Amniotic stem cell (primary cell): ENCODE data around the gene CC2D2B.
"Not testable (repeated sequence)": the region's sequence is repeated elsewhere in the genome, so short reads cannot be mapped to it uniquely, and the experiment has no call there.

Source experiments
- DNase-seq: peaks from one replicate; lab custom pipeline; 2025; lab: John Stamatoyannopoulos, UW

CC2D2B gene, protein sequence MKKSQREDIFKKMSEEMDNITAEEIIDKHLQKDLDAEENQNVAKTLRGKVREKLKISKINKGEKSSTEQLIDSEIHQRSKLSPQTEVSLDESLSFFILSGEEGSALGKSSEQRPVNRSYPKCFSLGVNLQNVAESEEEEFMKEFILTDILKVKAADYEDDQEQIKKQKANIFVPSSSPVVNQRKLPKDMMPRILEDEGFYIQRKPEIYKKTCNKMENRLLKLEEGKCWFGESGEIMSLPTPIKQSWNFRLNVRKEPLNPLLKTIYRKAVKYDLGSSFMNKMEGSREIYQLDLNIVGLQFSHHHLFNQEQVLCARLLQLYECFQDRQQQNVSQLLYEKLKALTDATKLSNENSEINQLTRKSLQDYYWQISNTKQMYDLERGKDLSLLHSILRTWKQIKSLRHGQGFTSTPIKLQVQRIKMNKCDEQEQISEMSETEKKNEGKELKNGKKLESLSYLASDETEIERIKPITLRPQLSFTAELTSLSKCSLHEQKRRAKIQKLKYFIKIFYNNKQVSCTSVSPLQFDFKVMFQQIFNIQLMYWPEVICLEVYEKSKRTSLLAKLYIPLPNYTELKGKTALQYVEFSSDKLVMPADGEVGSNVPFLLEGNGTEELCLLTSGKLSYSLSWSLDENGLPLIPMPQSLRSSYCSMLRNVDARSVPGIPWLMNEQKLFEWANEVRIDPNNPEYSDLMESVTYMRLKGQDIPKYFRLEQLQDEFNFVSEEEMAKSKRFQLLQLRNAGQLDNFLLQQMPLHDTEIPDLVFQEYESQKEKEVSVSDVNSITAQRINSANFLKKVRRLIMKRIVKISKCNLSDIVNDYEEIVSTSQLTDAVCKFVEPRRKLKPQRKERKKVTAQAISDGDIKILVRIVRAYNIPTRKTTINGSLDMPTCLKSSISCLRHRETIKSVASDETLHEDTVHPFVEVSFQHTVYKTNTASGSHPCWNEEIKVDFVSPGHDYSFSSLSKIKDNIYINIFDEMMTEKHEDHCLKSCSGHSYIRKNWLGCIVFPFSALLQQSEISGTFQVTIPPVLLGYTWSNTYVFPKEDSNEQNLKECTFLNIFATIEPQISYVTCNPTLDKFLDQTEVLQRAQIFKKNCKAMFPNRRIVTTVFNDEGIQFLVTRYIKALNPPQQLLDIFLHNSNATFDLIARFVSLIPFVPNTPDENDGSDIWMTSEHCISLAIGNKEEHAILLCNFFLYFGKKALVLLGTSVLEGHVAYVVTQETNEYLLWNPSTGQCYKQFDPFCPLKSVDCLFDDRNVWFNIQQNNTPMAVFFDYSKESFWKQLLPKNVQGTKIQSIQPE (N-terminal part only)

DNA sequence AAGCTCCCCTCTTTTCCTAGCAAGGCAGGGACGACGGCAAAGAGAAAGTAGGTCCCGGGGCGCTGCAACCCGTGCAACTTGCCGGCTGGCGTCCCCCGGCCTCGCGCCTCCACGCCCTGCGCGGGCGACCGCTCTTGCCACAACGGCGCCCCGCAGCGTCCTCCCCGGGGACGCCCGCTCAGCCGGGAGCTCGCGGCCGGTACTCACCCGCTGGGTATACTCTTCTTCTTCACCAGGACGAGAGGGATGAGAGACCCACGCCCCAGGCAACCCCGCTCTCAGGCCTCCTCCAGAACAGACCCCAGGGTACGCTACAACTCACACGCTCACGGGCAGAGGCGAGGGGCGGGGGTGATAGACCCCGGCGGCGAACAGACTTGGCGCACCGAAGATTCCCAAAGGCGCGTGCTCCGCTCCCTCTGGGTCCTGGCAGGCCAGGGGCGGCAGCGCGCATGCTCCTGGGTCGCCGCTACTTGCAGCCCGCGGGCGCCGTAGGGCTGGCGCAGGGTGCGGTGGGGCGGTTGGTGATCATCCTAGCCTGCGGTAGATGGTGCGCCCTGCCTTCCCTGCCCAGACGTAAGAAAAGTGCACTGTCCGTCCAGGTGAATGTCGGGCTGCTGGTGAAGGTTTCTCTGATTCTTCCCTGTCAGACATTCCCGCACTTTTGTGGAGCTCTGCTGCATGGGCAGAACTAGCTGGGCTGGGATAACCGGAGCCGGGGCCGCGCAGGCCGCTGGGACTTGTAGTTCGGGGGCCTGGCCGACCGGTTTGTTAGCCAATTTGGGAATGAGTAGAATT, at the start of gene CC2D2B:
Gene CC2D2B, plus strand, starts transcription at position 520 of the 798 bp plus-strand sequence. CDS start 3,349 bp downstream, outside the sequence.
- peak; percentile 63 for DNase-seq

DNA sequence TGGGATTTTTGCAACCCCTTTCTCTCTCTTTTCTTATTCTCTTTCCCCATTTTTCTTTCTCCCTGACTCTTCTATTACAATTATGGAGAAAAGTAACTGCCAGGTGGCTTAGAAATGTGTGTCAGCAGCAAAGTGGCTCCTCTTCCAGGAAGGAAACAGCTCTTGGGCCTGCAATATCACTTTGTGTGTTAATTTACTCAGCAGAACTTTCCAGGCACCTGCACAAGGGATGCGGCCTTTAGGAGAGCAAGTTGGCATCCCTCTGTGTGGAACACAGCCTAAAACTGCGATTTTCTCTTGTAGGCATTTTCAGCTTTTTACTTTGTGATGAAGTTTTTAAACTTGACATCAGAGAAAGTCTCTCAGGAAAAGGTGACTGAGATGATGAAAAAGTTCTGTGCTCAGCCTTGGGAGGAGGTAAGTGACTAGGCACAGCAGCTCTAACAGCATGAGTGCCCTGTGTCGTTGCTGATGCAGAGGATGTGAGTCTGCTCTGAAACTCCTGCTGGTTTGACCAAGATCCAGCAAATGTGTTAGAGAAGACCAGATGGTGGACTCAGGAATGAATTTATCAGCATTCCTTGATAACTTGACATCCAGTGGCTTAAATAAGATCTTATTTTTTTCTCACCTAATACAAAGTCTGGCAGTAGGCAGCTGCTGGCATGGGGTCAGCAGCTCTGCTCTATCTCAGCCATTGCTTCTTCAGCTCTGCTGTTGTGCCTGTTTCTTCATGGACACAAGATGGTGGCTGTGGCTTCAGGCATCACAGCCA, 47.4 kb upstream of the CC2D2B start:
- DNase-seq = no peak

DNA sequence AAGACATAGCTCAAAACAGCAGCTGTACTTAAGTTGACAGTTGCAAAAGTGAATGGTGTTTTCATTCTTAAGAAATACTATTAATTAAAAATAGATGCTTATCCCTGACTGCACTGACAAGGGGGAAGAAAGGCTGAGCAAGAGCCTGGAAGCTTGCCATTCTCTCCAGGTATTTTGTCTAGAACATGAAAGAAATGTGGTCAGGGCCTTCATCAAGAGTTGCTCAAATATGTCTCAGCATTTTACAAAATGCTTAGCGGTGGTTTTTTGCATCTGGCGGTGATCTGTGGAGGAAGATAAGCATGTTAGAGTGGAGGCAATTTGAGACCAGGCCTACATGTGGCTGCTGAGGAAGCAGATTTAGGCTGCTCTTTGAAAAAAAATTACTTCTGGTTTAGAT, 46.4 kb upstream of the CC2D2B start:
- DNase-seq = no peak

DNA sequence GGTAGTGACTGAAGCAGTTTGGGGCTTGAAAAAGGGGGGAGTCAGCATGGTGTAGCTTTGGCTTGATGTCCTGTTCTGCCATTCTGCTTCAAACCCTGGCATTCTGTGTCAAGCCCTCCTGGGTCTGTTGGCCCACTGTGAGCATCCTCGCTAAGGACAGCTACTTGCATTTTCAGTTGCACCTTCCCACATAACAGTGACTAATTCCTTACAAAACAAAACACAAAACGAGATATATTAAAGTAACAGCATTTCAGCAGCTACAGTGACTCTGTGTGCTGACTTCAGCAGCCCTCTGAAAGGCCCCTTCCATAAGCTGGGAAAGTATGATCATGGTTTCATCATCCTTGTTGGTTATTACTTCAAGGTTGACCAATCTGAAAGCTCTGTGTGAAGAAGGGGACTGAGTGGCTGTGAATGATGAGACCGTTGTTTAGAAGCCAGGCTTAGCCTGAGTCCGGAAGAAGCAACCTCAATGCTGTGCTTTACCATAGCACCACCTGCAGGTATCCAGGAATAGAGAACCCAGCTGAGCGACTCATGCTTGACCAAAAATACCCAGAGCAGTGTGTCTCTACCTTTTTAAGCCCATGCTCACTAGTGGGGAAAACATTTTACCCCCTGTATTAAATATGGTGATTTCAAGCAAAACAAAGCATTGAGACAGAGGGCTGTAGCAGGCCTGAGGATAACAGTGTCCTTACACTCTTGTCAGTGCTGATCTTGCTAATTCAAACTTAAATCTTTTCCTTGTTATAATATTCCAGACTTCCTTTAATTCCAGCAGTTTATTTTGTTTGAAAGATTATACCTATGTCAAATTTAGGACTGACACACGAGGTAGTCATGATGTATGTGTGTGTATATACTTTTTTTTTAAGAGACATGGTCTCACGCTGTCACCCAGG, 42.6 kb upstream of the CC2D2B start:
- peak; percentile 66 for DNase-seq

DNA sequence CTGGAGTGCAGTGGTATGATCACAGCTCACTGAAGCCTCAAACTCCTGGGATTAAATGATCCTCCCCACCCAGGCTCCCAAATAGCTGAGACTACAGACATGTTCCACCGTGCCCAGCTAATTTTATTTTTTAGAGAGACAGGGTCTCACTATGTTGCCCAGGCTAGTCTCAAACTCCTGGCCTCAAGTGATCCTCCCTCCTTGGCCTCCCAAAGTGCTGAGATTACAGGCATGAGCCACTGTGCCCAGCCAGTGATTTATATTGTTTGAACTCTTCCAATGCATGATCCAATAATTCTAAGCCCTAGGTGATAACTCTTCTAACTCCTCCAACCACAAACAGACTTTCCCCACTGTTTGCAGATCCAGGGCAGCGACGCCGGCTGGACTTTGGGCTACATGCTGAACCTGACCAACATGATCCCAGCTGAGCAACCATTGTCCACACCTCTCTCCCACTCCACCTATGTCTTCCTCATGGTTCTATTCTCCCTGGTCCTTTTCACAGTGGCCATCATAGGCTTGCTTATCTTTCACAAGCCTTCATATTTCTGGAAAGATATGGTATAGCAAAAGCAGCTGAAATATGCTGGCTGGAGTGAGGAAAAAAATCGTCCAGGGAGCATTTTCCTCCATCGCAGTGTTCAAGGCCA, 41.8 kb upstream of the CC2D2B start:
- DNase-seq = no peak

DNA sequence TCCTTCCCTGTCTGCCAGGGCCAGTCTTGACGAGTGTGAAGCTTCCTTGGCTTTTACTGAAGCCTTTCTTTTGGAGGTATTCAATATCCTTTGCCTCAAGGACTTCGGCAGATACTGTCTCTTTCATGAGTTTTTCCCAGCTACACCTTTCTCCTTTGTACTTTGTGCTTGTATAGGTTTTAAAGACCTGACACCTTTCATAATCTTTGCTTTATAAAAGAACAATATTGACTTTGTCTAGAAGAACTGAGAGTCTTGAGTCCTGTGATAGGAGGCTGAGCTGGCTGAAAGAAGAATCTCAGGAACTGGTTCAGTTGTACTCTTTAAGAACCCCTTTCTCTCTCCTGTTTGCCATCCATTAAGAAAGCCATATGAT, 41.3 kb upstream of the CC2D2B start:
- no peak for DNase-seq

DNA sequence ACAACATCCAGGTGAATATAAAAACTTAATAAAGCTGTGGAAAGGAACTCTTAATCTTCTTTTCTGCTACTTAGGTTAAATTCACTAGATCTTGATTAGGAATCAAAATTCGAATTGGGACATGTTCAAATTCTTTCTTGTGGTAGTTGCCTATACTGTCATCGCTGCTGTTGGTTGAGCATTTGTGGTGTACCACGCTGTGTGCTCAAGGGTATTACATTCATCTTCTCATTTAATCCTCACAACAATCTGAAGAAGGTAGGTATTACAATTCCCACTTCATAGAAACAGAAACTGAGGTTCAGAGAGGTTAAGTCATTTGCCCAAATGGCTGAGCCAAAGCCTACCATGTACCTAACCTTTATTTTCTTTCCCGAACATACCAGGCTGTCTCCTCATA, 39.9 kb upstream of the CC2D2B start:
- DNase-seq = no peak

DNA sequence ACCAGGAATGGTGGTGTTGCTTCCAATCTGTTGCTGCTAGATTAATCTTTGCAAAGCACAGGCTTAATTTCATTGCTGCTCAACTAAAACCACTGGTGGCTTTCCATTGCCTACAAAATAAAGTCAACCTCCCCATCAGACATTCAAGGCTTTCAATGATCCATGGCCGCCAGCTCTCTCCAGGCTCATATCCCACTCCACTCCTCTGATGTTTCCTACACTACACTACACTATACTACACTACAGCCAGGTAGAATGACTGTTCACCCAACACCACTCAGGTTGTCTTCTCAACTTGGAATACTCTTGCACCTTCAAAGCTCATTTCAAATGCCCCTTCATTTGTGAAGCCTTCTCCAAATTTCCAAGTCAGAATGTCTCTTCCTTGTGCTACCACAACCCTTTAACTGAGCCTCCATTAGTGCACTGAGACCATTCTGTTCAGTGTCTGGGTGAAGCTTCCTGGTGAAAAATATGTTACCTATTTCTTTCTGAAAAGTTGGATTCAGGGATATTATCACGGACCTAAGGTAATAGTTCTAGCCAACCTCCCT, 35.5 kb upstream of the CC2D2B start:
- DNase-seq = no peak

DNA sequence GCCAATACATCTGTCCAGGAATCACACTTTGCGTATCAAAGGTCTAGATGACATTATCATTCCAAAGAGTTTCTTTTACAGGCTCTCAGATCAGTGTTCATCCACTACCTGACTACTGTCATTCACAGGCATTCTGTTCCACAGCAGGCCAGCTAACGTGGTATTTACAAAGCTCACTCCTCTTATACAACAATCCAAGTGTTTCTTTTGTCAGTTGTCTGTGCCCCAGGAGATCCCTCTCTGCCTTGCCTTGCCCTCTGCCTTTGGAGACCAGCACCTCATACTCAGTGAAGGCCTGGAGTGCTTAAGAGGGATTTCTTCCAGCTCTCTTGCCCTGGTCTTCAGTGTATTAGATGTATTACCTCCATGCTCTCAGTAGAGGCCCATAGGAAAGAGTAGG, 34.6 kb upstream of the CC2D2B start:
- no peak for DNase-seq

DNA sequence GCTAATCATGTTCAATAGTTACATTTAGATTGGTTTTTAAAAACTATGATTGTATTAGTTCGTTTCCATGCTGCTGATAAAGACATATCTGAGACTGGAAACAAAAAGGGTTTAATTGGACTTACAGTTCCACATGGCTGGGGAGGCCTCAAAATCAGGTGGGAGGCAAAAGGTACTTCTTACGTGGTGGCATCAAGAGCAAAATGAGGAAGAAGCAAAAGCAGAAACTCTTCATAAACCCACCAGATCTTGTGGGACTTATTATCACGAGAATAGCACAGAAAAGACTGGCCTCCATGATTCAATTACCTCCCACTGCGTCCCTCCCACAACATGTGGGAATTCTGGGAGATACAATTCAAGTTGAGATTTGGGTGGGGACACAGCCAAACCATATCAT, 34.1 kb upstream of the CC2D2B start:
- no peak for DNase-seq

DNA sequence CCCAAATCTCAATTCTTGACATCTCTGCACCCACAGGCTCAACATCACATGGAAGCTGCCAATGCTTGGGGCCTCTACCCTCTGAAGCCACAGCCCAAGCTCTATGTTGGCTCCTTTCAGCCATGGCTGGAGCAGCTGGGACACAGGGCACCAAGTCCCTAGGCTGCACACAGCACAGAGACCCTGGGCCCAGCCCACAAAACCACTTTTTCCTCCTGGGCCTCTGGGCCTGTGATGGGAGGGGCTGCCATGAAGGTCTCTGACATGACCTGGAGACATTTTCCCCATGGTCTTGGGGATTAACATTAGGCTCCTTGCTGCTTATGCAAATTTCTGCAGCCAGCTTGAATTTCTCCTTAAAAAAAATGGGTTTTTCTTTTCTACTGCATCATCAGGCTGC, 33.0 kb upstream of the CC2D2B start:
- DNase-seq = not testable (repeated sequence)

DNA sequence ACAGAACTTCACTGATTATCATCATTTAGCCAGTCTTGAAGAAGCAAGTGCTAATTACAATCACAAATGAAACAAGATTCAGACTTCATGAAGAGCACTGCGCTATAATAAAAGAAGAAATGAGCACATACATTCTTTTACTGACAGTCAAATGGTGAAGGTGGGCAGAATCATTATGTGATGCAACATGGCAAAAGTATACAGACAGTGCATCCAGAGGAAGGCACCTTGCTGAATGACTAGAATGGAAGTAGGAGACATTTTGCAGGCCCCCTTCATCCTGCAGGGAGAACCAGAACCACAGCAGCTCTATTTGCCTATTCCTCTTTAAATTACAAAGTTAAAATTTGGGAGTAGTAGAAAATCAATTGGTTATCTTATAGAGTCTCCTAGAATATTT, 31.0 kb upstream of the CC2D2B start:
- DNase-seq = no peak

DNA sequence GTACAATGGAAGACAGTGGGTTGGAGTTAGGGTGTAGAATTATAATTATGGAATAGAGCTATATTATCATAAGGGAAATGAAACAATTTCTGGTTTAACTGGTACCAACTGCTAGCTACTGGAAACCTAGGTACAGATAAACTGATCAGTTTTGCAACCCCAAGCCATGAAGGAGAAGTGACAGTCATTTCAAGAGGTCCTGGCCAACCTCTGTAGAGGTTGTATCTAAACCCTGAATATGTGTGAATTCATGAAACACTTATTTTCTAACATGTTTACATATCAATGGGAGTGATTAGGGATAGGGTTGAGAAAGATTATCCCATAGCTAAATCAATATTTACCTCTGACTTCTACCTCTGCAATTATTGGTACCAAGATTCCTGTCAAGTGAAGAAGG, 29.9 kb upstream of the CC2D2B start:
- no peak for DNase-seq

DNA sequence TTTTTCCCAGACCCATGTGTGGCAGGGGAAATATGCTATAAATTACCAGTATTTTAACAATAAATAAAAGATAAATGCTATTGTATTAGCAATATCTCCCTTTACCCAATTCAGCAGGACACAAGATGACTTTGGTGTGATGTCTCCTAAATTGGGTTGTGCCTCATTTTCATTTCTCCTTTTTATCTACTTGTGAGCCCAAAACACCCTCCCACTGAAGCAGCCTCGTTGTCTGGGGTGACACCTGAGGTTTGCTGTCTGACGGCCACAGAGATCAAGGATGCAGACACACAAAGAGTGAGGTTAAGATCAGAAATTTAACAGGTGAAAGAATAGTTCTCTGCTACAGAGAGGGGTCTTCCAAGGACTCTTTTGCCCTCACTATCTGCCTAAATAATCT, 27.1 kb upstream of the CC2D2B start:
- DNase-seq = no peak

DNA sequence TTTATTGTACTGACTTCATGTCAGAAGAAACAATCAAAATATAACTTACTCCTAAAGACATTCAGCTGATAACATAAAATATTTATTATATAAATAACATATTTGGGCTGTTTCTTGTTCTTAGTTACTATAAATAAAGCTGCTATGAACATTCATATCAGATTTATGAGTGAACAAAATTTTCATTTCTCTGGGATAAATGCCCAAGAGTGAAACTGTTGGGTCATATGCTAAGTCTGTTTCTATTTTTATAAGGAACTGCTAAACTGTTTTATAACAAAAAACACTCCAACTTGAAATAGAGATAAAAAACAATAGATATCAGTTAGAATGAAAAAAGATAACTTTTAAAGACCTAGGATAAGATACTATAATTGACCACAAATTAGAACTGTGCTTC, 26.5 kb upstream of the CC2D2B start:
- DNase-seq = no peak

DNA sequence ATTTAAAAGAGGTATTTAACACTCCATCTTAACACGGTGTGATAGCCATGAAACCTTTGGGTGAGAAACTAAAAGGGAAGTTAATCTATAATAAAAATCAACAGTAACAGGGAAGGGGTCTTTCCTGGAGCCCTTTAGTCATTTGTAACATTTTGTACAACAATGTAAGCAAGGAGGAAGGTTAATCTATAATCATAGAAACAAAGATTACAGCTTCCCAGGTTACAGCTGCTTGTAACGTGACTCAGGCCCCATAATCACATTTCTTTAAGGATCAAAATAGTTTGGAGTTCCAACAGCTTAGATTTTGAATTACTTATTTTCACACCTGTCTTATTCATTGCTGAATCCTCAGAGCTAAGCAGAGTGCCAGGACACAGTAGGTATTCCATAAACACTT, 17.9 kb upstream of the CC2D2B start:
- DNase-seq = no peak

DNA sequence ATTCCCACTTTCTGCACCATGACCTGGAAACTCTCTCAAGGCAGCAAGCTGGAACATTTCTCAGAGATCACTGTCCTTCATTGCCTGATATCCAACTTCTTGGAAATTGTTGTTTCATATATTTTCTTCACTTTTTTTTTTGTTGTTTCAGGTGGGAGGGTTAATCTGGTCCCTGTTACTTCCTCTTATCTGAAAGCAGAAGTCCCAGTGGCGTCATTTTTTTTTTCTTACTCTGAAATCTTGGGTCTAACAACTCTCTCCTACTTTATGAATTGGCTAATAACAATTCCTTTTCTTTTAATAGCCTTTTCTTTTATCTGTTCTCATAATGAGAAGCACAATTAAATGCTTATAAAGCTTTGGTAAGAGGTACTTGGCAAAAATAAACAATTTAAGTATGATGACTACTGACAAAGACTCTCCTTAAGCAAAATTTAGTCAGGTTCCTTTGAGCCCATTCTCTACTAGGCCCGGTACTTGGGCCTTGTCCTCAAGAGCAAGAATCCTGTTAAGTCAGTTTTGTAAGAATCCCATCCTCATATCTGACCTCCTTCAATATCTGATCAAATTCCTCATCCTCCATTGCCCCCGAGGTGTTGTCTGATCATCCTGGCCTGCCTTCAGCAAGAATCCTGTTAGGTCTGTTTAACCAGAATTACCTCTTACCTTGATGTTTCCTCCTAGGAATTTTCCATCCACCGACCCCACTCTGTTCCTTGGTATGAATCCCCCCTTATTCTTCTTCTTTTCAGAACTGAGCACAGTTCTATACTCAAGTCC, 11.5 kb upstream of the CC2D2B start:
- DNase-seq = no peak
